GM12878 (cell line): ENCODE measurements around the gene ATP1A1. TPM values are rescaled to one million over a fixed set of nuclear protein-coding genes. Genes with fewer than 3 reads are reported as not detected.

Source experiments
- ATF7 ChIP-seq: fragments of 450-650 bp; IDR thresholded peaks from 2 replicates; pipeline ENCODE4 v1.6.1; 2016; ENCODE audit warnings: low read depth, mild to moderate bottlenecking
- EED ChIP-seq: sonication (generic); IDR thresholded peaks from 2 replicates; pipeline ENCODE4 v1.6.1; 2016; ENCODE audit warnings: antibody characterized with exemption, low read depth
- FOS ChIP-seq: IDR thresholded peaks from 3 replicates; pipeline ENCODE4 v1.6.1; 2011; ENCODE audit warnings: borderline replicate concordance; ENCODE audit not compliant: insufficient read length; ENCODE audit errors: extremely low read depth
- IRF4 ChIP-seq: IDR thresholded peaks from 2 replicates; pipeline ENCODE4 v1.6.1; 2011; ENCODE audit warnings: low read depth, low read length
- KDM1A ChIP-seq: fragments of 200-600 bp; sonication (generic); IDR thresholded peaks from 2 replicates; pipeline ENCODE4 v1.6.1; 2016; ENCODE audit warnings: borderline replicate concordance
- LARP7 ChIP-seq: fragments of 450-650 bp; IDR thresholded peaks from 2 replicates; pipeline ENCODE4 v1.6.1; 2017; ENCODE audit warnings: mild to moderate bottlenecking
- MTA3 ChIP-seq: IDR thresholded peaks from 2 replicates; pipeline ENCODE4 v1.6.1; 2012; ENCODE audit warnings: low read length, inconsistent platforms, borderline replicate concordance
- NFYB ChIP-seq: IDR thresholded peaks from 2 replicates; pipeline ENCODE4 v1.6.1; 2011; ENCODE audit warnings: low read depth, mild to moderate bottlenecking, low read length, improper control_type of control experiment, moderate library complexity; ENCODE audit not compliant: insufficient read depth
- NKRF ChIP-seq: fragments of 450-650 bp; conservative IDR thresholded peaks from 2 replicates; pipeline ENCODE4 v1.6.1; 2017; ENCODE audit warnings: mild to moderate bottlenecking, moderate library complexity
- PAX8 ChIP-seq: fragments of 450-650 bp; IDR thresholded peaks from 2 replicates; pipeline ENCODE4 v1.6.1; 2017; ENCODE audit warnings: mild to moderate bottlenecking, moderate library complexity
- POU2F2 ChIP-seq: IDR thresholded peaks from 3 replicates; pipeline ENCODE4 v1.6.1; 2011; ENCODE audit warnings: low read depth, mild to moderate bottlenecking, low read length, borderline replicate concordance
- SMAD1 ChIP-seq: fragments of 450-650 bp; IDR thresholded peaks from 2 replicates; pipeline ENCODE4 v1.6.1; 2018; ENCODE audit warnings: mild to moderate bottlenecking, low read depth; ENCODE audit not compliant: partially characterized antibody
- SP1 ChIP-seq: IDR thresholded peaks from one replicate; pipeline ENCODE4 v1.6.1; 2011; ENCODE audit warnings: low read depth, low read length
- STAT3 ChIP-seq: IDR thresholded peaks from 2 replicates; pipeline ENCODE4 v1.6.1; 2011; ENCODE audit warnings: low read depth, low read length, improper control_type of control experiment
- USF2 ChIP-seq: IDR thresholded peaks from 2 replicates; pipeline ENCODE4 v1.6.1; 2011; ENCODE audit warnings: low read depth, low read length, improper control_type of control experiment, borderline replicate concordance
- ZBTB33 ChIP-seq: fragments of 450-650 bp; IDR thresholded peaks from 2 replicates; pipeline ENCODE4 v1.6.1; 2017; ENCODE audit warnings: mild to moderate bottlenecking
- ZNF622 ChIP-seq: fragments of 450-650 bp; IDR thresholded peaks from 2 replicates; pipeline ENCODE4 v1.6.1; 2017; ENCODE audit warnings: mild to moderate bottlenecking, inconsistent platforms
- polyA plus RNA-seq, 11 experiments: library from polyadenylated mRNA; depleted of rRNA in 4 of 11; unstranded in 6 of 11; stranded (reverse) in 5 of 11; fragments of >200 nt; fragmentation: Nextera tagmentation in 4 of 11; fragmentation: Illumina TruSeq in 1 of 11; extraction: Ambion mirVana in 4 of 11; extraction: Trizol in 1 of 11; gene quantifications; 1 replicate in 1 of 11; 2 replicates in 10 of 11; pipeline versions ENCODE4 v1.2.1 to v1.2.3, GENCODE V29; 2011 to 2016; ENCODE audit warnings: inconsistent platforms in 2 of 11, missing spikeins in 2 of 11, low read depth in 1 of 11
- total RNA-seq, 4 experiments: library from RNA; depleted of rRNA in 3 of 4; stranded (reverse); fragments of >200 nt in 3 of 4; fragmentation: Illumina TruSeq in 1 of 4; extraction: Trizol in 1 of 4; gene quantifications; 2 replicates each; pipeline versions ENCODE4 v1.2.1 to v1.2.3, GENCODE V29; 2013 to 2021
- TF ChIP-seq, protein P1 (sequence below): IDR thresholded peaks from 2 replicates; pipeline ENCODE4 v1.6.1; 2012; ENCODE audit warnings: low read length, inconsistent platforms
- TF ChIP-seq, protein P2 (sequence below): fragments of 450-650 bp; IDR thresholded peaks from 2 replicates; pipeline ENCODE4 v1.6.1; 2017; ENCODE audit warnings: mild to moderate bottlenecking, moderate library complexity

Gene ATP1A1
- total and polyA plus RNA-seq, 10 of the 15 experiments (the other 5 are each of a cell fraction or from before 2014, with no cell fraction given) = 113 to 566 (median 313) TPM

DNA sequence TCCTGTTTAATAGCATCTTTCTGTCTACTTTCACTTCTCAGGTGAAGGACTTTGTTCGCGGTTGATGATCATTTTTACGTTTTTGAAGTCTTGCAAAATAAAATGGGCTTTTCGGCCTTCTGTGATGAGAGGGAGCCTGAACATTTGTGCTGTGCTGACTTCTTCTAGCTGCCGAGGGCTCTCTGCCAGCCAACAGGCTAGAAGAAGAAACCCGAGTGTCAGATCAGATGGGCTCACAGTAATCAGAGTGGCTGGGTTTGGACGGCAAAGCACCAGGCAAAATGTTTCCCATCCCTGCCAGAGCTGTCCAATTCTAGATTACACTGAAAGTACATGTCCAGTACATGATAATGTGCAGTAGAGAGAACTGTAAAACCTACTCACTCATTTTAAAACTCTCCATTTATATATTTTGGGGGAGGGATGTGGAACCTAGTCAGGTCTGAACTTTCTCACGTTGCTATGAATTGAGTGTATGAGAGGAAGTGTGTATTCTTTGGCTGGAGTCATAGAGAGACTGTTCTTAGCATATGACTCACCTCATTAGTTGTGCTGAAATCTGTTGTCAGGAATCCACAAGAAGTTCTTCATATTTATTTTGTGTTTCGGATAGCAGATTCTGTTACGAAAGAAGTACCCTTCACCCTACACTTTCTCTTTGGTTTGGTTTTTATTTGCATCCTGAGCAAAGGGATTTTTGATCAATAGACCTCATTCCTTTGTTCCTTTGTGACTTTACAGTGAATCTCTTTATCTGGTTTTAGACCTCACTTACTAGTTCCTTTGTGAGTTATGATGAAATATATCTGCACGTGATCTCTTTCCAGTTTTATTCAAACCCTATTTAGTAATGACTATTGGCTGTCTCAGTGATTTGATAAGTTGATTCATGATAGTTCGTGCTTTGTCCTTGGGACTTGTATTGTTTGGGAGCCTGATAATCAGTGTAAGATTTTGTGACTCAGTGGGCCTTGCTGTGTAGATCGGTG lies 4.8 kb downstream of the ATP1A1 start (continued):
- TF ChIP-seq USF2 (peak; percentile 39; the same call in 1 of the 2 replicates), STAT3 (no peak), LARP7 (no peak), NFYB (0 out of 2 replicates have a peak, but pooled peaks have one; percentile 38), KDM1A (no peak), ZBTB33 (no peak), FOS (no peak), SP1 (peak; percentile 36), IRF4 (peak; percentile 84; the same call in 1 of the 2 replicates), MTA3 (peak; percentile 68; the same call in 1 of the 2 replicates), EED (peak; percentile 72), NKRF (peak; percentile 20; the same call in 1 of the 2 replicates), POU2F2 (peak; percentile 42; the same call in 2 of the 3 replicates), ATF7 (peak; percentile 90), SMAD1 (peak; percentile 74), ZNF622 (no peak), PAX8 (no peak)
- TF ChIP-seq, protein P1, sequence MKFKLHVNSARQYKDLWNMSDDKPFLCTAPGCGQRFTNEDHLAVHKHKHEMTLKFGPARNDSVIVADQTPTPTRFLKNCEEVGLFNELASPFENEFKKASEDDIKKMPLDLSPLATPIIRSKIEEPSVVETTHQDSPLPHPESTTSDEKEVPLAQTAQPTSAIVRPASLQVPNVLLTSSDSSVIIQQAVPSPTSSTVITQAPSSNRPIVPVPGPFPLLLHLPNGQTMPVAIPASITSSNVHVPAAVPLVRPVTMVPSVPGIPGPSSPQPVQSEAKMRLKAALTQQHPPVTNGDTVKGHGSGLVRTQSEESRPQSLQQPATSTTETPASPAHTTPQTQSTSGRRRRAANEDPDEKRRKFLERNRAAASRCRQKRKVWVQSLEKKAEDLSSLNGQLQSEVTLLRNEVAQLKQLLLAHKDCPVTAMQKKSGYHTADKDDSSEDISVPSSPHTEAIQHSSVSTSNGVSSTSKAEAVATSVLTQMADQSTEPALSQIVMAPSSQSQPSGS = peak; percentile 96
- TF ChIP-seq, protein P2, sequence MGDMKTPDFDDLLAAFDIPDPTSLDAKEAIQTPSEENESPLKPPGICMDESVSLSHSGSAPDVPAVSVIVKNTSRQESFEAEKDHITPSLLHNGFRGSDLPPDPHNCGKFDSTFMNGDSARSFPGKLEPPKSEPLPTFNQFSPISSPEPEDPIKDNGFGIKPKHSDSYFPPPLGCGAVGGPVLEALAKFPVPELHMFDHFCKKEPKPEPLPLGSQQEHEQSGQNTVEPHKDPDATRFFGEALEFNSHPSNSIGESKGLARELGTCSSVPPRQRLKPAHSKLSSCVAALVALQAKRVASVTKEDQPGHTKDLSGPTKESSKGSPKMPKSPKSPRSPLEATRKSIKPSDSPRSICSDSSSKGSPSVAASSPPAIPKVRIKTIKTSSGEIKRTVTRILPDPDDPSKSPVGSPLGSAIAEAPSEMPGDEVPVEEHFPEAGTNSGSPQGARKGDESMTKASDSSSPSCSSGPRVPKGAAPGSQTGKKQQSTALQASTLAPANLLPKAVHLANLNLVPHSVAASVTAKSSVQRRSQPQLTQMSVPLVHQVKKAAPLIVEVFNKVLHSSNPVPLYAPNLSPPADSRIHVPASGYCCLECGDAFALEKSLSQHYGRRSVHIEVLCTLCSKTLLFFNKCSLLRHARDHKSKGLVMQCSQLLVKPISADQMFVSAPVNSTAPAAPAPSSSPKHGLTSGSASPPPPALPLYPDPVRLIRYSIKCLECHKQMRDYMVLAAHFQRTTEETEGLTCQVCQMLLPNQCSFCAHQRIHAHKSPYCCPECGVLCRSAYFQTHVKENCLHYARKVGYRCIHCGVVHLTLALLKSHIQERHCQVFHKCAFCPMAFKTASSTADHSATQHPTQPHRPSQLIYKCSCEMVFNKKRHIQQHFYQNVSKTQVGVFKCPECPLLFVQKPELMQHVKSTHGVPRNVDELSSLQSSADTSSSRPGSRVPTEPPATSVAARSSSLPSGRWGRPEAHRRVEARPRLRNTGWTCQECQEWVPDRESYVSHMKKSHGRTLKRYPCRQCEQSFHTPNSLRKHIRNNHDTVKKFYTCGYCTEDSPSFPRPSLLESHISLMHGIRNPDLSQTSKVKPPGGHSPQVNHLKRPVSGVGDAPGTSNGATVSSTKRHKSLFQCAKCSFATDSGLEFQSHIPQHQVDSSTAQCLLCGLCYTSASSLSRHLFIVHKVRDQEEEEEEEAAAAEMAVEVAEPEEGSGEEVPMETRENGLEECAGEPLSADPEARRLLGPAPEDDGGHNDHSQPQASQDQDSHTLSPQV = 0 out of 2 replicates have a peak, but pooled peaks have one; percentile 54
